Body of pancreas (tissue), 4 donors: ENCODE results near the gene ARHGEF17. TPM values are rescaled to one million over a fixed set of nuclear protein-coding genes. Genes with fewer than 3 reads are reported as not detected.

Experiments
- ATAC-seq: fragments of 150-250 bp; one replicate; pipeline ENCODE4 v1.9.1; 2016
- DNase-seq, 4 donors: peaks; one replicate each; pipeline ENCODE4 v3.0.0-alpha.2; 2019
- H3K27ac ChIP-seq, 4 donors: fragments of 200-600 bp; sonication (generic); 1 replicate in 3 of 4; 2 replicates in 1 of 4; pipeline versions ENCODE4 v1.5.1 to v1.6.1; 2016 to 2019; ENCODE audit warnings: mild to moderate bottlenecking in 1 of 4, mixed read lengths in 1 of 4, moderate library complexity in 1 of 4
- H3K27me3 ChIP-seq, 2 donors: fragments of 200-600 bp; sonication (generic); one replicate each; pipeline ENCODE4 v1.6.0; 2016; ENCODE audit warnings: mild to moderate bottlenecking in 1 of 2
- H3K36me3 ChIP-seq, 2 donors: fragments of 200-600 bp; sonication (generic); replicated peaks in 1 of 2; 2 replicates each; pipeline ENCODE4 v1.5.1; 2016; ENCODE audit warnings: low read depth in 2 of 2; ENCODE audit not compliant: insufficient read depth in 1 of 2
- H3K4me1 ChIP-seq: fragments of 200-600 bp; sonication (generic); one replicate; pipeline ENCODE4 v1.6.0; 2016
- H3K4me3 ChIP-seq, 2 donors: fragments of 200-600 bp; sonication (generic); 1 replicate in 1 of 2; 2 replicates in 1 of 2; pipeline ENCODE4 v1.5.1; 2016 to 2019
- H3K9me3 ChIP-seq, 3 donors: fragments of 200-600 bp; sonication (generic); 1 replicate in 2 of 3; 2 replicates in 1 of 3; pipeline ENCODE4 v1.5.1; 2016
- CTCF ChIP-seq, 7 experiments: fragments of 450-650 bp in 4 of 7; fragments of 200-600 bp in 3 of 7; sonication (generic) in 3 of 7; IDR thresholded peaks; one replicate each; pipeline ENCODE4 v1.5.1; 2016 to 2019; ENCODE audit warnings: antibody characterized with exemption in 7 of 7
- POLR2A ChIP-seq, 3 donors: fragments of 450-650 bp; IDR thresholded peaks; one replicate each; pipeline ENCODE4 v1.6.1; 2016; ENCODE audit warnings: antibody characterized with exemption in 3 of 3, mild to moderate bottlenecking in 2 of 3
- WGBS, 2 donors: methylation state at CpG; one replicate each; pipeline ENCODE4 v1.1.5; 2017; 5-methylcytosine and 5-hydroxymethylcytosine counted together
- intact Hi-C: fragments of 100-400 bp; cut with DNase I; formaldehyde crosslinking; loops from one replicate; pipeline ENCODE4 v1.15.1; 2023
- total RNA-seq, 2 donors: library from RNA; depleted of rRNA; stranded (reverse); fragments of >200 nt; gene quantifications; one replicate each; pipeline ENCODE4 v1.1.0, GENCODE V29; 2016

The ARHGEF17 gene
- total RNA-seq, 2 donors from 2014 or later = 19.2 to 28.0 TPM

GRCh38 chr11:73266646-73267020 lies 41.4 kb upstream of the ARHGEF17 start:
- Histone ChIP-seq H3K9me3 (no peaks in the 10 kb centered on the region), H3K4me3 (no peak overlapping the region), H3K36me3 (no peaks in the 10 kb centered on the region), H3K4me1 (peaks cover 5% of the 10 kb centered on the region), H3K27ac (no peak overlapping the region), H3K27me3 (peaks cover 0 to 9% of the 10 kb centered on the region in 2 donors)
- DNase-seq (no peak), ATAC-seq (no peak)
- intact Hi-C loops = no loop called here
- TF ChIP-seq POLR2A (IDR thresholded peaks at IDR 0.05) (no peak), CTCF (IDR thresholded peaks at IDR 0.05) (no peak)
- WGBS, 2 donors = 75 to 77% methylated on average over 3 to 4 of the region's 4 CpGs

- H3K4me3 ChIP-seq = no peak overlapping the region
- H3K36me3 ChIP-seq = no peaks in the 10 kb centered on the region
- ATAC-seq (no peak), DNase-seq (no peak)
- intact Hi-C loops = no loop called here
- no peaks in the 10 kb centered on the region for H3K9me3 ChIP-seq
- TF ChIP-seq POLR2A (IDR thresholded peaks at IDR 0.05) (no peak), CTCF (IDR thresholded peaks at IDR 0.05) (no peak)
- H3K4me1 ChIP-seq = peaks cover 5% of the 10 kb centered on the region
- H3K27ac ChIP-seq = no peak overlapping the region
- 73 to 74% methylated on average over 3 of the region's 3 CpGs for WGBS, 2 donors
- H3K27me3 ChIP-seq = peaks cover 0 to 9% of the 10 kb centered on the region in 2 donors
Observed at GRCh38 chr11:73267122-73267846, 40.8 kb upstream of the ARHGEF17 start.

- Histone ChIP-seq H3K4me3 (no peak overlapping the region), H3K4me1 (peaks cover 5% of the 10 kb centered on the region), H3K9me3 (no peaks in the 10 kb centered on the region), H3K36me3 (no peaks in the 10 kb centered on the region), H3K27me3 (peaks cover 0 to 9% of the 10 kb centered on the region in 2 donors), H3K27ac (no peak overlapping the region)
- no peak for DNase-seq
- intact Hi-C loops = no loop called here
- TF ChIP-seq CTCF (IDR thresholded peaks at IDR 0.05) (no peak), POLR2A (IDR thresholded peaks at IDR 0.05) (no peak)
- 81 to 86% methylated on average over 5 to 8 of the region's 8 CpGs for WGBS, 2 donors
- ATAC-seq = no peak
Observed at GRCh38 chr11:73267906-73268540, 40.1 kb upstream of the ARHGEF17 start.

GRCh38 chr11:73268671-73269271 lies 39.3 kb upstream of the ARHGEF17 start:
- ATAC-seq (no peak), DNase-seq (no peak)
- Histone ChIP-seq H3K27ac (no peak overlapping the region), H3K9me3 (no peaks in the 10 kb centered on the region), H3K4me3 (no peak overlapping the region), H3K4me1 (peaks cover 5% of the 10 kb centered on the region), H3K36me3 (no peaks in the 10 kb centered on the region), H3K27me3 (peaks cover 0 to 9% of the 10 kb centered on the region in 2 donors)
- intact Hi-C loops = no loop called here
- WGBS, 2 donors = 72 to 95% methylated on average over 3 to 8 of the region's 8 CpGs
- no peak for TF ChIP-seq CTCF (IDR thresholded peaks at IDR 0.05)
- no peak for TF ChIP-seq POLR2A (IDR thresholded peaks at IDR 0.05)
